GM12873 (cell line): Measurements from ENCODE around the gene RTTN.

ENCODE experiments used
- CTCF ChIP-seq: IDR thresholded peaks from 2 replicates; pipeline ENCODE4 v1.5.1; 2012; ENCODE audit warnings: low read depth, mild to moderate bottlenecking, moderate library complexity, low read length, control low read depth; ENCODE audit not compliant: insufficient read depth; ENCODE audit errors: missing control alignments

RTTN gene

GRCh38 chr18:70132999-70133398 is 72.5 kb downstream of the RTTN start:
- TF ChIP-seq CTCF: no peak

GRCh38 chr18:70128271-70128670 is 77.2 kb downstream of the RTTN start:
- no peak for TF ChIP-seq CTCF

GRCh38 chr18:70127359-70127758 is 78.1 kb downstream of the RTTN start:
- no peak for TF ChIP-seq CTCF

GRCh38 chr18:70126832-70127231 is 78.7 kb downstream of the RTTN start:
- no peak for TF ChIP-seq CTCF

- TF ChIP-seq CTCF: no peak
These were observed 81.3 kb downstream of the RTTN start for GRCh38 chr18:70124139-70124538.

- TF ChIP-seq CTCF: no peak
These were observed 83.6 kb downstream of the RTTN start for GRCh38 chr18:70121842-70122241.

GRCh38 chr18:70116949-70117348 is 88.5 kb downstream of the RTTN start:
- TF ChIP-seq CTCF: no peak
